ENCODE measurements around the gene HLA-DRB5. TPM values are rescaled to one million over a fixed set of nuclear protein-coding genes. Genes with fewer than 3 reads are reported as not detected.

The HLA-DRB5 gene
- total and polyA plus RNA-seq, 2 donors (not counting 3 experiments of a cell fraction or from before 2014, with no cell fraction given): not detected

GRCh38 chr6:32565511-32565910 is 35.4 kb upstream of the HLA-DRB5 start:
- BruUV-seq (replicated peaks): no TSS peak
- DNase-seq (ENCODE audit: low read depth, low spot score): no peak
- H3K9me1 ChIP-seq (replicated peaks; ENCODE audit: control insufficient read depth, extremely low read depth, insufficient read depth, low read length): no peaks in the 10 kb centered on the region
- no peak overlapping the region for H3K4me2 ChIP-seq (ENCODE audit: insufficient read depth, low read length)
- no peaks in the 10 kb centered on the region for H3K9me3 ChIP-seq (replicated peaks; ENCODE audit: control insufficient read depth, insufficient read depth, low read length)
- dilution Hi-C loops (cut with MboI; ENCODE audit: extremely low pct_ligation_motif_present, low sequenced_read_pairs) (no loop called here), intact Hi-C loops (cut with micrococcal nuclease) (no loop called here)
- no peaks in the 10 kb centered on the region for H4K20me1 ChIP-seq (replicated peaks; ENCODE audit: control insufficient read depth, extremely low read depth, insufficient read depth, low read length)
- ChIA-PET POLR2A (no interaction called here), CTCF (no interaction called here)
- H3K27me3 ChIP-seq (ENCODE audit: control insufficient read depth in 2 of 2, insufficient read depth in 2 of 2, low read length in 2 of 2): no peaks in the 10 kb centered on the region
- H3K9ac ChIP-seq (replicated peaks; ENCODE audit: extremely low read depth, insufficient read depth, low read length): no peak overlapping the region
- no peak overlapping the region for H3K27ac ChIP-seq (ENCODE audit: insufficient read depth, low read depth, low read length)
- H3K36me3 ChIP-seq (ENCODE audit: control insufficient read depth in 2 of 2, extremely low read depth in 1 of 2, insufficient read depth in 2 of 2, low read length in 2 of 2): no peaks in the 10 kb centered on the region
- no peak for FAIRE-seq
- no peak overlapping the region for H3K4me3 ChIP-seq (replicated peaks in 1 of 3; ENCODE audit: insufficient read depth in 1 of 3, low read depth in 1 of 3, low read length in 3 of 3)
- H3K4me1 ChIP-seq (ENCODE audit: control insufficient read depth, extremely low read depth, insufficient read depth, low read length): no peaks in the 10 kb centered on the region
- no peak overlapping the region for H2AFZ ChIP-seq (ENCODE audit: low read depth, low read length)
- TF ChIP-seq FOS (IDR thresholded peaks at IDR 0.05; ENCODE audit: borderline replicate concordance, insufficient read depth, low read length) (no peak), MYC (IDR thresholded peaks at IDR 0.05; ENCODE audit: low read depth, low read length) (no peak), POLR2A (IDR thresholded peaks at IDR 0.05; ENCODE audit: low read depth, low read length) (no peak), EZH2 (IDR thresholded peaks at IDR 0.05; ENCODE audit: borderline replicate concordance, low read depth, low read length, severe bottlenecking) (no peak), POLR2AphosphoS5 (IDR thresholded peaks at IDR 0.05; ENCODE audit: insufficient read depth, low read depth, low read length) (no peak), JUN (IDR thresholded peaks at IDR 0.05; ENCODE audit: borderline replicate concordance, insufficient read depth, insufficient read length, low read depth) (no peak), GATA2 (IDR thresholded peaks at IDR 0.05; ENCODE audit: insufficient read depth, insufficient read length, low read depth, low read length) (no peak)
- TF ChIP-seq, protein P1, sequence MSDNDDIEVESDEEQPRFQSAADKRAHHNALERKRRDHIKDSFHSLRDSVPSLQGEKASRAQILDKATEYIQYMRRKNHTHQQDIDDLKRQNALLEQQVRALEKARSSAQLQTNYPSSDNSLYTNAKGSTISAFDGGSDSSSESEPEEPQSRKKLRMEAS (IDR thresholded peaks at IDR 0.05; ENCODE audit: insufficient read depth, insufficient read length): no peak
- TF ChIP-seq, protein P2, sequence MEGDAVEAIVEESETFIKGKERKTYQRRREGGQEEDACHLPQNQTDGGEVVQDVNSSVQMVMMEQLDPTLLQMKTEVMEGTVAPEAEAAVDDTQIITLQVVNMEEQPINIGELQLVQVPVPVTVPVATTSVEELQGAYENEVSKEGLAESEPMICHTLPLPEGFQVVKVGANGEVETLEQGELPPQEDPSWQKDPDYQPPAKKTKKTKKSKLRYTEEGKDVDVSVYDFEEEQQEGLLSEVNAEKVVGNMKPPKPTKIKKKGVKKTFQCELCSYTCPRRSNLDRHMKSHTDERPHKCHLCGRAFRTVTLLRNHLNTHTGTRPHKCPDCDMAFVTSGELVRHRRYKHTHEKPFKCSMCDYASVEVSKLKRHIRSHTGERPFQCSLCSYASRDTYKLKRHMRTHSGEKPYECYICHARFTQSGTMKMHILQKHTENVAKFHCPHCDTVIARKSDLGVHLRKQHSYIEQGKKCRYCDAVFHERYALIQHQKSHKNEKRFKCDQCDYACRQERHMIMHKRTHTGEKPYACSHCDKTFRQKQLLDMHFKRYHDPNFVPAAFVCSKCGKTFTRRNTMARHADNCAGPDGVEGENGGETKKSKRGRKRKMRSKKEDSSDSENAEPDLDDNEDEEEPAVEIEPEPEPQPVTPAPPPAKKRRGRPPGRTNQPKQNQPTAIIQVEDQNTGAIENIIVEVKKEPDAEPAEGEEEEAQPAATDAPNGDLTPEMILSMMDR (IDR thresholded peaks at IDR 0.05; ENCODE audit: extremely low read depth in 1 of 2, insufficient read depth in 1 of 2, low read depth in 1 of 2, low read length in 2 of 2): no peak
- no peaks in the 10 kb centered on the region for H3K79me2 ChIP-seq (ENCODE audit: control insufficient read depth, insufficient read depth, low read length)
